OCI-M2 (cell line): ENCODE results near the gene PFKP.

ENCODE experiments used
- DNase-seq: peaks from one replicate; lab custom pipeline; 2025; ENCODE audit not compliant: unreplicated experiment; lab: John Stamatoyannopoulos, UW

The PFKP gene

DNA sequence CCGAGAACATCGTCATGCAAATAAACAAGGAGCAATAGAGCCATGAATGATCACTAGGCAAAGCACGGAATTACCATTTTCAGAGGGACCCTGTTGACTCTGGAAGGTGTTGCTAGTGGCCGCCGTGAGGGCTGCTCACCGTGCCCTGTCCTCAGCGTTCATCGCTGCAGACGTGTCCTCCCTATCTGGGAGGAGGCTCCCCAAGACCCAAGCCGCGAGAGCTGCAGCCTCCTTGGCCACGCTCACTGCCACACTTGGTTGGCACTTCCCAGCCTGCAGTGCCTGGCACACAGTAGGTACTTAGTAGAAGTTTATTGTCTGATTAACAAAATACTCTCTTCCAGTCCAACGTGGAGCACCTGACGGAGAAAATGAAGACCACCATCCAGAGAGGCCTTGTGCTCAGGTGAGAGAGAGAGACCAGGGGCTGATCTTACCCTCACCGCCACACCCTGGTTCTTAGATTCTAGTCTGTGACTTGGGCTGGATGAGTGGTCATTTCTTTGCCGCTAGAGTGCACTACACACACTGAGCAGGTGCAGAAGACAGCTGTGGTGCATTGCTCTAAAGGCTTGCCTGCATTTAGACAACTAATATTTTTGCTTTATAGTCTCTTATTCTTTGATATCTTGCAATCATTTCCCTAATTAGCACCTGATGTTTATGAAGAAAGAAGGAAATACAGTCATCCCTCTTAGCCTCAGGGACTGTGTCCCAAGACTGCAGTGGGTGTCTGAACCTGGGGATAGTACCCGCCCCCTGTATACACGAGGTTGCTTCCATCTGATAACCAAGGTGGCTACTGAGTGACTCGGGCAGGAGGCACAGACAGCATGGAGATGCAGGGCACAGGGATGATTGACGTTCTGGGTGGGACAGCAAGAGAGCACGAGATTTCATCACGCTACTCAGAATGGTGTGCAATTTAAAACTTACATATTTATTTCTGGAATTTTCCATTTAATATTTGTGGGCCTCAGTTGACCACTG, 65.0 kb downstream of the PFKP start:
- no peak for DNase-seq

DNA sequence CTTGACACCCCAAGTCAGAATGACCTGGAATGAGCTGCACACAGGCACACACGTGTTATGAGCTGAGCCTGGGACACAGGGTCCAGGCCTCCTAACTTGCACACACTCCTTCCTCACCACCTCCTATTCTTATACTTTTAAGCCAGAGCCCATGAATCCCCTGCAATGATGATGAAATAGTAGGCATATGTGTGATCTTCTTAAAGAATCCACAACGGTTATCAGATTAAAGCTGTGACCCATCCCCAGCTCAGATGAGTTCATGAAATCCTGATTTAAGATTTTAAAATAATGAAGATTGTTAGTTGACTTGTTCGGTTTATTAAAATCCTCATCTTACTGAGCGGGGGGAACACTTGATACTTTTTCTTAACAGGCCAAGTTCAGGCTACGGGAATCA, 66.6 kb downstream of the PFKP start:
- DNase-seq: no peak

DNA sequence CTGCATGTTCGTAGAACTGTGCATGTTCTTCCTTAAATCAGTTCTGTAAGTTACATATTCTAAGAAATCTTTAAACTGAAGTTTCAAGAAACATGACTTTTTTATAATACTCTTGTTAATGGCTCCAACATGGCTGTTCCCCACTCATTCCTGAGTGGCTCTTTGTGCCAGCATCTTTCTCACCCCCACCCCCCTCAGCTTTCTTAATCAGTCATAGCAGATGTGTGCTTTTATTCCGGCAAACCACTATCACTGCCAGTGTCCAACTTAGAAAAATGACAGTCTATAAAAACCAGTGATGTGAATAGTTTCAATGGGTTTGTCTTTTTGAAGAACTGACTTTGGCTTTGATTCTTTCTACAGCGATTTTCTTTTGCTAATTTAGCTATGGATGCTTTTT, 67.7 kb downstream of the PFKP start:
- no peak for DNase-seq

DNA sequence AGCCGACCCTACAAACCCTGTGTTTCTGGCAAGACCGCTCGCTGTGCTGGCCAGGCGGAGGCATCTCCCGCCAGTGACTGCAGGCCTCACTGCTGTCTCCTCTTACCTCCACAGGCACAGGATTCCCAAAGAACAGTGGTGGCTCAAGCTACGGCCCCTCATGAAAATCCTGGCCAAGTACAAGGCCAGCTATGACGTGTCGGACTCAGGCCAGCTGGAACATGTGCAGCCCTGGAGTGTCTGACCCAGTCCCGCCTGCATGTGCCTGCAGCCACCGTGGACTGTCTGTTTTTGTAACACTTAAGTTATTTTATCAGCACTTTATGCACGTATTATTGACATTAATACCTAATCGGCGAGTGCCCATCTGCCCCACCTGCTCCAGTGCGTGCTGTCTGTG, 69.0 kb downstream of the PFKP start:
- DNase-seq: no peak

DNA sequence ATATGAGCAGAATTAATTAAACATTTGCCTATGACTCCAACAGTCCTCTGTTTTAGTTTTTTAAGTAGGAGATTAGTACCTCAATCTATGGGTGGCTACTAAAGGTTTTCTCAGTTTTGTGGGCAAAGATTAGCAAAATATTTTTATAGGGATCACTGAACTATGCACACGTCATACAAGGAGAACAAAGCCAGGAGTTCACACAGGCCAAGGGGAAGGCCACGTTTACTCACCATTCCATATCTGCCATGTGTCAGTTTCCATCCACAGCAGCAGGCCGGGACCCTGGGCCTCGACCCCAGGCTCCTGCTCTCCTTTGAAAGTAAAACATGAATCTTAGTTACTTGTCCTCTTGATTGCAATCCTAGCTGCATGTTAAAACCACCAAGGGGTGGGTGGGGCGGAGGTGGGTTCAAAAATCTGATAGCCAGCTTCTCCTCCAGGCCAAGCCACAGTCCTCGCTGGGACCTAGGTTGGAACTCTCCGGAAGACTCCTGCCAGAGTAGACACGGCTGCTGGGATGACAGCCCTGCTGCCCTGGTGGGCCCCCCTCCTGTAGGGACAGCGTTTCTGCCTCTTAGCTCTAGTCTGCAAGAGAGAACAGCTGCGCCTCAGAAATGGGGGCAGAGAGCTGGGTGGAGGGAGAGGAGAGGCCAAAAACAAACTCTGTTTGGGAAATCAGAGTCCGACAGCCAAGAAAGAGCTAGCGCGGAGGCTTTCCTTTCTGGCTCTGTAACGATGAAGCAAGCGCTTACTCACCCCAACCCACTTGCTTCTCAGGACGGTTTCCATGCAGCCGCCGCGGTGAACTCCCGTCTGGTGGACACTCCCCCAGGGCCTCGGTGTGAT, 69.6 kb downstream of the PFKP start:
- no peak for DNase-seq

DNA sequence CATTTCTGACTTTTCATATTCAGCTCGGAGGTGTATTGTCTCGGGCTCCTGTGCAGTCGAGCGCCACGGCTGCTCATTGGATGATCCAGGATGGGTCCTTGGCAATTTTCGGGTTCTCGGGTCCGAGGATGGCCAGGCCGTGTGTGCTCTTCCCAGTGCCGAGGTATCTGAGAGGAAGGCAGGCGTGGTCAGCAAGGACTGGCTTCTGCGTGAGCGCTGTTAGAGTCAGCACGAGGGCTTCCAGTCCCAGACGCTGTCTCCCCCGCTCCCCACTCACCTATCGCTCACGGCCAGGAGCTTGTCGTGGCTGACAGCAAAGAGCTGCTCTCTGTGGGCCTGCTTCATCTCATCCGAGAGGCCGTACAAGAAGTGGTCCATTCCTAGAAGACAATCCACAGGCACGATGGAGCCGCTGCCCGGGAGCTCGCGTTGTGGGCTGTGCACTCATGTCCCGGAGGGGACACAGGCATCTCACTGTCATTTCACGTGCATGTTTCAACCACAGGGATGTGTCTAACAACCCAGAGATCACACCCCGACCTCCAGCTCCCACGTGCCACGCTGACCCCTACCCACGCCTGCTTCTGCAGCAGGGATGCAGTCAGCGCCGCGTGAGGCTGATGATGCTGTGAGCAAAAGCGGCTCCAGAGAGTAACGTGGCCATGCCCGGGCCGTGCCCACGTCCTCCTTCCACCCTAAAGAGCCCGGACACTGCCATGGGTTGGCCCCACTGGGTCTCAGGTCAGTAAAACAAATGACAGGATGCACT, 70.8 kb downstream of the PFKP start:
- no peak for DNase-seq

DNA sequence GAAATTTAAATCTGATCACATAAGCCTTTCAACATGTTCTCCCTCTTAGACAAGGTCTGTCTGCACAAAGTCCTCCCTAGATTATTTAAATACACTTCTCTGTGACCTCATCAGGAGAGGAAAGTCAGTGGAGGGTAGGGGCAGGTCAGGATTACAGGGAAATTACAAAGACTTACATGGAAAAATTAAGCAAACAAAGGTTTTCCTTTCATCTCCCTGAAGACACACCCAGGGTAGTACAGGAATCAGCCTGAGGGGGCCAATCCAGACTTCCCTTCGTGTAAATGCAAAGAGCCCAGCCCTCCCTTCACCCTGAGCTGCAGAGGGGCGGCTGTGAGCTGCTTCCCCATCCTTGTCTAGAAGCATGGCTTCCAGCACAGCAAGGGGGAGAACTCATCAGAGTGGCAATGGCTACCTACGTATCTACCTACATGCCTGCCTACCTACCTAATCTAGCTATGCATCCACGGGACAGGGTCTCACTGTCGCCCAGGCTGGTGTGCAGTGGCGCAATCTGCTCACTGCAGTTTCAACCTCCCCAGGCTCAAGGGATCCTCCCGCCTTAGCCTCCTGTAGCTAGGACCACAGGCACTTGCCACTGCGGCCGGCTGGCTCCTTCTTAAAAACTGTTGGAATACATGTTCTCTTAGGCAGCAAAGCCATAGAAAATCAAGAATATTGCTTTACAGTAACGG, 72.0 kb downstream of the PFKP start:
- no peak for DNase-seq

DNA sequence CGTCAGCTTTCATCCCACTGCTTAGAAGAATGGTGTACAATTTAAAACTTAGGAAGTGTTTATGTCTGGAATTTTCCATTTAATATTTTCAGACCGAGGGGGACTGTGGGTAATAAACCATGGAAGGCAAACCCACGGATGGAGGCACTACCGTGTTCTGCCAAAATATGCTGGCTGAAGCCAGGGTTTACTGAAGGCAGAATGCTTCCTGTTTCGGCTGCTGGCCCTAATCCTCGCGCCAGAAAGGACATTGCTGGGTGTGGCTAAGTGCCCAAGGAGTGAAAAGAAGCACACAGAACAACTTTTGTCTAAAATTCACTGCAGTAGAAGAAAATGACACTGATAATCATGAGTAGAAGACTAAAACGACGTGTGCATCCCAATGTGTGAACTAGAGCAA, 72.9 kb downstream of the PFKP start:
- no peak for DNase-seq

DNA sequence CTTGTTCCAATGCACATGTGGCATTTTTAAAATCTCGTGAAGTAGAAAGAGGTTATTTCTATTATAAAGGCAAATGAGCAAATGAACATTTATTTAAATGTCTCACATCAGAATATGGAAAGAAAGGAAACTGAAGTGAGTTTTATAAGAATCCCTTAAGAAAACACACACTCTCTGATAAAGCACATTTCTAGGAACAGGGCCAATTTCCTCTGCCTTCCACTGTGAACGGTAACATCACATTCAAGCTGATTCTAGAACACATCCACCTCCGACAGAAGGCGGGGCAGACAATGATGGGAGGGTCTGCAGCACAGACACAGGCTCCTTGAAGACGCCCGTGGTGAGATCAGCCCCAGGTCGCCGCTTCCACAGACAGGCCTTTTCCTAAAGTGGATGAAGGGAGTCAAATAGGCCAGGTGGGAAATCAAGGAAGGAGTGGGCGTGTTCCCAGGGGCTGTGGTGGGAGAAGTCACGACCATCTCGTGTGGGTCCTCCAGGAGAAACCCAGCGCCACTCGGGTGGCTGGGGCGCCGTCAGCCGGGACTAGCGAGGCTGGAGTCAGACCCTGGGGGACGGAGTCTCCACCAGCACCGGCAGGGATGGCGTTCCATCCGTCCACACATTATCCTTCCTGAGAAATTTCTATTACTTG, 74.1 kb downstream of the PFKP start:
- DNase-seq: no peak

DNA sequence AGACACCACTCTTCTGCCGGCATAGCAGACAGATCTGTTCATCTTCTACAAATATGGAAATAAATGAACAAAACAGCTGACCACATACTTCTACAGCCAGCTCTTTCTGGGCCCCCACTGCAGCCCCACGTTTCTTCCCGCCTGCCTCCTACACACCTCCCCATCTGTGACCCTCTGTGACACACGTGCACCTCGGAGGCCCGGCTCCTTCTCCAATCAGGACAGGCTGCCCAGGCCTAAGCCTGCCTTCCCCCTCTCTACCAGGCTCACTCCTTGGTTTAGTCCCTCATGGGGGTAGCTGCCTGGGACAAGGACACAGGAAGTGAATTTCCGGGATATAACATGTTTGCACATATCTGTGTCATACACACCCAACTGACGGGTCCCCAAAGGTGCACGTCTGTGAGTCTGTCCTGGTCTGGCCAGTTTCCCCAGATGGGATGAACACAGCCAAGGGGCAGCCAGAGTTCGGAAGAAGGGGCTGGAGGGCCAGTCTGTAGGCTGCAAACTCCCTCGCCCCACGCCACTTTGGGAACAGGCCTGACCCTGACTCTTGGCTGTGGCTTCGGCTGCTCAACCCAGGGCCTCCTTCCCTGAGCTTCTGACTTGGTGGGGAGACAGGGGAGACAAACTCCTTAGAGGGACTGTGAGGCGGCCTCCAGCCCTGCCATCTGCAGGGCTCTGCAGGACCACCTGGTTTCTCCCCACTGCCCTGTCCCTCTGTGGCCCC, 75.0 kb downstream of the PFKP start:
- no peak for DNase-seq

DNA sequence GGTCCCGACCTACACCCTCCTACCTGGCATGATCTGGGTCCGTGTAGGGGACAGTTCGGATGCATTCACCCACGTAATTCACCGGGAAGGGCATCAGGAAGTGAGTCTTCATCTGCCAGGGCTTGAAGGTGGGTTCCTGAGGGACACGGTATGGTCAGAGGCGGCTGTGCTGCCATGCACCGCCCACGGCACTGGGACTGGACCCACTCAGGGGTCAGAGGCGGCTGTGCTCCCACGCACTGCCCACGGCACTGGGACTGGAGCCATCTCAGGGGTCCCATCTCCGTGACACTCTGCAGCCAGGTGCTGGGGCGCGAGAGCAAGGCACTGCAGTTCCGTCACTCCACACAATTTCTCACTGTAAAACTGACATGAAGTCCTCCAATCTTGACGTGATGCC, 76.0 kb downstream of the PFKP start:
- DNase-seq: no peak

DNA sequence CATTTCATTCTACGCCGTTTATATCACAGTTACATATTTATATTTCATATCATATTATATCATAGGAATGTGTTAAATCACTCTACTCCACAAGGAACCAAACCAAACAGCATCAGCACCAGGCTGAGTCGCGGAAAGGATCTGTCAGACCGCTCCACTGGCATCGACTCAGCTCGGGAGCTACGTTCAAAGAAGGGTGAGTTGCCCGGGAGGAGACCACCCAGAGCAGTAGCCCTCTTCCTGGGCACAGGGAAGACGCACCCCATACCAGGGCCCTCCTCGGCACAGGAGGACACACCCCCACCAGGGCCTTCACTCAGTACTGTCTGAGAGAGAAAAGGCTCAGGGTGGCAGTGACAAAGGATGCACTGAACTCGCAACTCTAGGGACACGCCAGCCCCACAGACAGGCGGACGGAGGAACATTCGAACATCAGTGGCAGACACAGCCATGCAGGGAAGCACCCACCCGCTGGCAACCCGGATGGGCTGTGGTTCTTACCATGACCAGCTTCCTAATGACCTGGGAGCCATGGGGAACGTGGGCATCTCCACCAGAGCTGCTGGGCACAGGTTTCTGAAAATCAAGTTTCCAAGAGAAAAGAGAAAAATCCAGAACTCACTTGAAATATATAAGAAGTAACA, 76.6 kb downstream of the PFKP start:
- no peak for DNase-seq

DNA sequence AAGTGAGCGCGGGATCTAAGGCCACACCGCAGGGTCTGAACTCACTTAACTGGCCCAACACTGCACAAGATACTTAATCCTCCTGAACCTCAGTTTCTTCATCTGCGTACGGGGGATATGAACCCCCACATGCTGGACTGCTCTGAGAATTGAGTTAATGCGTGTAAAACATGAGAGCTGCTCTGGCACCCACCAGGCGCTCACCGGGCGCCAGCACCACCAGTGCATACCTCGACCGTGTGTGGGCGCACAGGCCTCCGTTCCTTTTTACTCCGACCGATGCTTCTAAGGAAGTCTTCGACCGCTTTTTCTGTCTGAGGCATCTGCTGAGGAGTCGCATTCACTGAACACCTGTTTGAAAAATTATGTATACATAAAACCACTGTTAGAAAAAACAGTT, 78.0 kb downstream of the PFKP start:
- DNase-seq: no peak

DNA sequence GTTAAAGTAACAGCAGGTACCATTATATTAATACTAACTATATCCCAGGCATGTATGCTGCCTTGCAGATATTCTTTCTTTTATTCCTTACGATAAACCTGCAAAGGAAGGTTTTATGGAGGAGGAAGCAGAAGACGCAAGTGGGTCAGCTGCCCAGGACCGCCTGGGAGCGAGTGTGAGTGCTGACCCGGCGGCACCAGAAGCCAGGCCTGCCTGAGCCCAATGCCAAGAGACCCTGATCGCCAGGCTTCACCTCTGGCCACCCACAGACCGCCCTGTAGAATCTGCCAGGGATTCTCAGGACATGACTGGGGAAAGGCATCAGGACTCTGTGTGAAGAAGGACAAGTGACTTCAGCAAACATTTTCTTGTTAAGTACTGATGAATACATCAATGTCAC, 78.9 kb downstream of the PFKP start:
- DNase-seq: no peak

DNA sequence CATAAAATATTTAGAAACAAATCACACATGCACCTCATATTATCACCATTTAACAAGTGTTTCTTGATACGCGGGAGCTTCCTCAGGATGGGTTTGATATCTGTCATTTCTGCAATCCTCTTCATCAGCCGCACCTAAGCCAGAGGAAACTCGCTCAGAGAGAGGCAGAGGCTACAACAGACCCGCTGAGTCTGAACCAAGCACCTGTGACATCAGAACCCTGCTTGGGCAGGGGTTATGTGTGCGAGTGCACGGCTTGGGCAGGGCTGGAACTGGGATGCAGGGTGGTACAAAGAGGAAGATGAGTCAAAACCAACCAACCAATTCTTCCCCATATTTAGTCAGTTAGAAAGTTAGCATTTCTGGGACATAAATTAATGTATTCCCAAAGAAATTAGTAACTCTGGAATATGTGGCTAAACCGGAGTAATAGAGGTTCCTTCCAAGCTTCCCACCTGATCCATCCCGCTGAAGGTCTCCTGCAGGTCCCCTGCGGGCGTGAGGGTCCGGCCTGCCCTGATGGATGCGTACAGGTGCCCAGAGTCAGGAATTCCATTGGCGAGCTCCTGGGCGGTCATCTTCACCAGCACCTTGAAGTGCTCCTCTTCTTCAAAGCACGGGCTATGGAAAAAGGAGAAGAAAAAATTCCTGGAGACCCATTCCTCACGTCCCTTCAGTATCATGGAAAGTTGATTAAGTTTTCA, 79.9 kb downstream of the PFKP start:
- DNase-seq: no peak

DNA sequence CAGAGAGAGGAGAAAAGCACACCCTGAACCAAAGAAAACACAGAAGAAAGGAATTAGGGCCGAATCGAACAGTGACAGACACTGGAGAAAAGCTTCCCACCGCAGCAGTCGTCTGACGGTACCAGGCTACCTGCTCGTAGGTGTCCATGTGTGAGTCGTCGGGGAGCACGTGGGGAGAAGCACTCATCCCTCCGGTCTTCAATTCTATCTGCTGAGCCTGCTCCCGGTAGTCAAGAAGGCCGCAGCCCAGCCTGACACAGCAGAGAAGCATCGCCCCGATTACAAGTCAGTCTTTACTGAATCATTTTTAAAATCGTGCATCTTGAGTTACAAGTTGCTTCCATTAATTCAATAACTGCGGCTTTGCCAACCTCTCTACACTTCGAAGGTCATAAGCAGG, 80.7 kb downstream of the PFKP start:
- no peak for DNase-seq

DNA sequence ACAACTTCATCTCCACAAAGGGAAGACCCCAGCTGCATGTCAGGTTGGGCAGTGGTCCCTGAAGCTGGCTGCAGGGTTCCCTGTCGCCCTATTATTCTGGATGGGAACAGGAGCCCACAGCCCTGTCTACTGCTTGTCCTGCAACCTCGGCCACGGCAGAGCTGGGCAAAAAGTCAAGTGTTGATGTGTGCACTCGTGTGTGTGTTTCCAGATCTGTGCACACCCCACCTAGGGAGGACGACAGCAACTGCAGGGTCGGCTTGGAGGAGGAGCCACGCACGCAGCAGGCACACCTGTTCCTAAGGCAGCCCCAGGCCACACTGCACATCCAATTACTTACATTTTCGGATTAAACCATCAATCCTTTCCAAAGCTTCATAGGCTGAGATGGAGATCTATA, 81.6 kb downstream of the PFKP start:
- DNase-seq: no peak

DNA sequence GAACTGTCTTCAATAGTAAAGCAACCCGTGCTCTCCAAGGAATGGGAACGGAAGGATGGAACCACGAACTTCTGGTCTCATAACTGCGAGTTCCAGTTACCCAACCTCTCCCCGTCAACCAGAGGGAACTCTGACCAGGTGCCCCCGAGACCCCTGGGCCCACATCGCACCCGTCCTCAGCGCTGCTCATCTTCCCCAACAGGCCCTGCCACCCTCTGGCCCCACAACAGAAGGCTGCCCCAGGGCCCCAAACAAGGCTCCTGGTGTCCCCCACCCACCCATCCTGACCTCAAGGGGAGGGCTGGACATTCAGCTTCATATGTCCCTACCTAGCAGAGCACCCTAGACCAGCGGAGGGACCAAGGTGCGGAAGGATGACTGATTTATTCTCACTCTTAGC, 82.6 kb downstream of the PFKP start:
- DNase-seq: no peak
